ENCODE measurements around the gene ESPNL.

GRCh38 chr2:238136820-238137537 lies 36.8 kb downstream of the ESPNL start:
- TF ChIP-seq POLR2A (IDR thresholded peaks at IDR 0.05; ENCODE audit: low read length) (no peak), GATA1 (IDR thresholded peaks at IDR 0.05; ENCODE audit: low read depth, low read length) (no peak)
